Stimulated activated CD4-positive, alpha-beta T cell treated with anti-CD3 and anti-CD28 coated beads, Interleukin-2, amount 100 ng/mL, for 48 hours (primary cell): Measurements from ENCODE around the gene A4GALT.
"Not testable (repeated sequence)": the region's sequence is repeated elsewhere in the genome, so short reads cannot be mapped to it uniquely, and the experiment has no call there.

Experiments used
- DNase-seq, 2 donors: peaks; one replicate each; pipeline ENCODE4 v3.0.0-alpha.2; 2020

The A4GALT gene, protein sequence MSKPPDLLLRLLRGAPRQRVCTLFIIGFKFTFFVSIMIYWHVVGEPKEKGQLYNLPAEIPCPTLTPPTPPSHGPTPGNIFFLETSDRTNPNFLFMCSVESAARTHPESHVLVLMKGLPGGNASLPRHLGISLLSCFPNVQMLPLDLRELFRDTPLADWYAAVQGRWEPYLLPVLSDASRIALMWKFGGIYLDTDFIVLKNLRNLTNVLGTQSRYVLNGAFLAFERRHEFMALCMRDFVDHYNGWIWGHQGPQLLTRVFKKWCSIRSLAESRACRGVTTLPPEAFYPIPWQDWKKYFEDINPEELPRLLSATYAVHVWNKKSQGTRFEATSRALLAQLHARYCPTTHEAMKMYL

DNA sequence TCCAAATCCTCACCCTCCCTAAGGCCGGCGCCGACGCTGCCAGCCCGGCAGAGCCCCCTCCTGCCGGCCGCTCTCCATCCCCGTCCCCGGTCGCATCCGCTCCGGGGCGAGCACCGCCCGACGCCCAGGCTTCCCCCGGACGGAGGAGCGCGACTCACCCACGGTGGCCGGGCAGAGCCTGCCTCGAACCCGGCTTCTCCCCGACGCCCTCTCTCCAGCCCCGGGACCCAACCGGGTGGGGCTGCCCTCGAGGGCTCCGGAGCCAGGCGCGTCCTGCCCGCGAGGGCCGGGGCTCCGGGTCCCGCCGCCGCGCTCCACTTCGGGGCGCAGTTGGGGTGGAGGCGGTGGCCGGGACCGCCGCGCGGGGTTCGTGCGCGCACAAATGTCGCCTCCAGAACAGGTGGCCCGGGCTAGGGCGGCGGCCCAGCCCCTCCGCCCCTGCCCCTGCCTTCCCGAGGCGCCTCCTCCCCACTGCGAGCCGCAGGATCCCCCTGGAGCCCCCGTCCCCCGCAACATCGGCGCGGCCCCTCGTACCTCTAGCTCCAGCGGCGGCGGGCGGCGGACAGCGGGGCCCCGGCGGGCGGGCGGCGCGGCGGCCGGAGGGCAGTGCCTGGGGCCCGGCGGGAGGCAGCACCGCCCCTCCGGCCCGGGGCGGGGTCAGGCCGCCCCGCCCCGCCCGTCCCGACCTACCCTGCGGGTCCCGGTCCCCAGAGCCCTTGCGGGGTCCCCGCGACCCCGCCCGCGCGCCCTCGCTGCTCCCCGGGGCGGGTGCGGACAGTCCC is at the start of gene A4GALT:
Gene A4GALT (minus strand): TSS at position 608 of the 782 bp plus-strand sequence. CDS start 26,919 bp downstream, outside the sequence.
- no peak for DNase-seq

DNA sequence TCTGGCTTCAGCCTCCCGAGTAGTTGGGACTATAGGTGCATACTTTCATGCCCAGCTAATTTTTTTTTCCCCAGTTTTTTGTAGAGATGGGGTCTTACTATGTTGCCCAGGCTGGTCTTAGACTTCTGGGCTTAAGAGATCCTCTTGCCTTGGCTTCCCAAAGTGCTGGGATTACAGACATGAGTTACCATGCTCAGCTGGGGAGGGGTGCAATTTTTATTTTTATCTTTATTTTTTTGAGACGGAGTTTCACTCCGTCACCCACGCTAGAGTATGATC is 49.7 kb upstream of the A4GALT start:
- no peak for DNase-seq

DNA sequence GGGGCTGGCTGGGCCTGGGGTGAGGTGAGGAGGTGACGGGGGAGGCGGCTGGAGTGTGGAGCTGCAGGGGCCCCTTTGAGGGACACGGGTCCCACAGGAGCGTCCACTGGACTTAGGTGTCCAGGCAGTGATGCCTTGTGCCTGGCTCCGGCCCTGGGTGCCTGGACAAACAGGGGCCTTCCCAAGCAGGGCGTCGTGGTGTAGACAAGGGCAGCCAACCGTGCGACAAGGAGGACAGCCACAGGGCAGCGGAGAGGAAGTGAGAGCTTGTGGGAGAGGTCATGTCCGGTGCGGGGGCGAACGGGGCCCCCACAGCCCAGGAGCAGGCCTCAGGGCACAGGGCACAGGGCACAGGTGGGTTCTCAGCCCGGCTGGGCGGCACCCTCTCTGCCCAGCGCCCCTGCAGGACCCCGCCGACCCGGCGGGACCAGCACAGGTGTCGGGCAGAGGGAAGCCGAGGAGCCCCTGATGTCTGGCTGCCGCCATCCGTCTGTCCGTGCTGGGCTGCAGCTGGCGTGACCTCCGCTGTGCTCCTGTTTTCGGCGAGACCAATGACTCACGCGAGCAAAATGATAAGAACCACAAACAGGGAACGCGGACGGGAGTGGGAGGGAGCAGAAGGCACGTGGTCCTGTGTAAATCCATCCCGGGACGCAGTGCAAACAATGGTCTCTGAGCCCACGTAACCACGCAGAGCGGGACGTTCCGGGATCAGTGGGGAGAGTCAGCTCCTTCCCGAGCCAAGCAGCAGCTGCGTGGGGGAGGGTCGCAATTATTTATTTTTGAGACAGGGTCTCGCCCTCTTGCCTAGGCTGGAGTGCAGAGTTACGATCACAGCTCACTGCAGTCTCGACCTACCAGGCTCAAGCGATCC is 49.1 kb upstream of the A4GALT start:
- DNase-seq = no peak

DNA sequence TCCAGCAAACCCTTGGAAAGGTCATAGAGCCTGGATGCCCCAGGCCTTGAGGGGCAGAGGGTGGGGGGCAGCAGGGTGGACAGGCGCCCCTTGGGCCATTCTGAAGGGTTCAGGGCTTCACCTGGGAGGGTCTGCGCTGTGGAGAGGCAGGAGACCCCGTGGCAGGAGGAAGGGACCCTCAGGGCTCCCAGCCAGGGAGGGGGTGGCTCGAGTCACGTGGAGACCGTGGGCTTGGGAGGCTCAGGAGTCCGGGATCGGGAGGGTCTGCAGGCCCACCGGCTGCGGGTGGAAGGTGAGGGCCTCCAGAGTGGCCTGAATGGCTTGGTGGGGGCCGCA is 48.5 kb upstream of the A4GALT start:
- DNase-seq = no peak

DNA sequence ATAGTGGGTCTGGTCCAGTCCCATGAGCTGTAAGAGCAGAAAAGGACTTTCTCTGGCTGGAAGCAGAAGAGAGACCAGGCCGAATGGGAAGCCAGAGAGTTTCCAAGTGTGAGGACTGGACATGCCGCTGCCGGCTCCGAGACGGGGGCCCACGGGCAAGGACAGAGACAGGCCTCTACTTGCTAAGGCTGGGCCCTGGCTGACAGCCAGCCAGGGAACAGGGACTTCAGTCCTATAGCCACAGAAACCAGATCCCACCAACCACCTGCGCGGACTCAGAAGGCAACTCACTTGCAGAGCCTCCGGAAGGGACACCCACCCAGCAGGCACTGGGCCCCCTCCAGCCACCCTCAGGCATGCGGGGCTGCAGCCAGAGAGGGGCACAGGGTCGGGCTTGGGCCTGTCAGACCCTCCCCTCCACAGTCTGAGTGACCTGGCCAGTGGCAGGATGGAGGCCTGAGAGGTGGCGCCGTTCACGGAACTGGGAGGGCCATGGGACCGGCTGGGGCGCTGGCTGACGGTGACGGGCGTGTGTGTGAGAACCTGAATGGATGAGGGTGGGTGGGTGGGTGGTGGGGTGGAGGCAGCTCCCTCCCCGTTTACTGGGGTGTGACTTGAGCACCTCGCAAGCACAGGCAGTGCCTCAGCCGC is 47.8 kb upstream of the A4GALT start:
- no peak for DNase-seq

DNA sequence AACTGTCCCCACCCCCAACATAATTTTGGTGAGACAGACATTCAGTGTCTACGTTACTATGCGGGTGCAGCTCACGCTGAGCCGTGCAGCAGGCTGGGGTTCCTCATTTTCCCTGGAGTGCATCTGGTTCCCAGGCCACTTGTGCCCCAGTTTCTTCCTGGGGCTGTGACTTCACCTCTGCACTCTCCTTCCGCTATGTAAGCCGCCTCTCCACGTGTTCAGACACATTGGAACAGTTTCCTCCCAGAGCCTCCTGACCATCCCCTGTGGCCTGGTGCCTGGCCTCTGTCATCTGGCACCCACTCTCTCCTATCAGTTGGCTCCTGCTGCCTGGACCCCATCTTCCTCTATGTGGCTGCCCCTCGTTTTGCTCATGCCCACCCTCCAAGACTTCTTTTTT is 46.2 kb upstream of the A4GALT start:
- no peak for DNase-seq

DNA sequence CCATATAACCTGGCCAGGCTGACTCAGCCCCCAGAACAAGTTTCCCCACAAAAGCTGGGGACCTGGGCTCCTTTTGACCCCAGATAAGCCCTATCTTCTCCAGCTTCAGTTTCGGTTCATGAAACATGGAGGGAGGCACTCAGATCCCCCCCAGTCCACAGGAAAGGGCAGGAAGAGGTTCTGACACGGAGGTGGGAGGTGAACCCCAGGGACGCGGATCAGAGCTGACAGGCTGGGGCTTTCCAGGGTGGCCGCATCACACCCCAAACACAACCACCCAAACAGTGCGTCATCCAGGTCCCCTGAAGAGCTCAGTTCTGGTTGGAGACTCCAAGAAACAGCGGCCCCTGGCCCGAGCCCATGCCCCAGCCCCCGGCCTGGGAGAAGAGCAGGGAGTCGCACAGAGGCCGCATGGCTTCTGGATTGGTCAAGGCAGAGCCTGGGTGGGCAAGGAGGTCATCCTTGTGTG is 44.3 kb upstream of the A4GALT start:
- no peak for DNase-seq

DNA sequence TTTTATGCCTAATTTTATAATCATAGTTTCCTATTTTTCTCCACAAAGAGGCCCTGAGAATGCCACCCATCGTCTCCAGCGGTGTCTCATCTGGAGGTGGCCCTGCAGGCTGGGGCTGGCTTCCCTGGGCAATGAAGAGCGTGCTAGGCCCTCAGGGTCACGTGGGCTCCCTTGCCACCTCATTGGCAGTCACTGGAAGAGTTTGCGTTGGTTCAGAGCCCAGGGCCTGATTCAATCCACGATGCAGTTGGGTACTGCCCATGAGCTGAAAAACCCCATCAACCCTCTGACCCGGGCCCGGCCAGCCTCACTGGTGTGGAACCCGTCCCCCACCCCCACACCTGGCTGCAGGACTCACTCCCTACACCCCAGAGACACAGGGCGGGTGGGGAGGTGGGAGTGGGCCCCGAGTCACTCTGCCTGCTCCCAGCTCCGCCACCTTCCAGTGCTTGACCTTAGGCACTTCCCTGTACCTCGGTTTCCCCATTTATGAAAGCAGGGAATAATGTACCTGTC is 43.4 kb upstream of the A4GALT start:
- DNase-seq = no peak

DNA sequence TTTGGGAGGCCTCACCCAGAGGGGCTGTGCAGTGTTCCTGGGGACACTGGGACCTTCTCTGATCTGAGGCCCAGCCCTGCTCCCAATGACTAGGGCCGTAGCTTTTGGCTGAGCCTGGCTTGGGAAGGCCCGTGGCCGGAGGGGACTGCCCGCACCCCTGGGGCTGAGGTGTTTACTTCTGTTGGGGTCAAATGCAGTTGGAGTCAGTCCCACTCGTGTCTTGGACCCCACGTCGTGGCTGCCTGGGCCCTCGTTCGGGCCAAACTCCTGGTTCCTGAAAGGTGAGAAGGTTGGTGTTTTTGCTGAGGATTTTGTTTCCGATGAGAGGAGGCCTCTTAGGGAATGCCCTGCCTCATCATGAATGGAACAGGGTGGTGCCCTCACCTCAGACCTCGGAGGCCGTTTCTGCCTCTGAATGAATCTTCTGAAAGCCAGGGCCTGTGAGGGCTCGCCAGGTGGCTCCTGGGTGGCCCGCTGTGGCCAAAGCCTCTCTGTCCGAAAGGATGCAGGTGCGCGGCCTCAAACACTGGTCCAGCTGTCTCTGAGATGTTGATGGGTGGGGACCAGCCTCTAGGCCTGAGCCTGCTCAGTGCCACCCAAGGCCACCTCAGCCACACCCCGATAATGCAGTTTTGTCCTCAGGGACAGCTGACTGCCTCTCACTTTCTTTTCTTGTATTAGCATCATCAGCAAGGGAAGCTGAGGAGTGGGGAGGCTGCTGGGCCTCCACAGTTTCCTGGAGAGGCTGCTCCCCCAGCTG is 40.3 kb upstream of the A4GALT start:
- DNase-seq = no peak

DNA sequence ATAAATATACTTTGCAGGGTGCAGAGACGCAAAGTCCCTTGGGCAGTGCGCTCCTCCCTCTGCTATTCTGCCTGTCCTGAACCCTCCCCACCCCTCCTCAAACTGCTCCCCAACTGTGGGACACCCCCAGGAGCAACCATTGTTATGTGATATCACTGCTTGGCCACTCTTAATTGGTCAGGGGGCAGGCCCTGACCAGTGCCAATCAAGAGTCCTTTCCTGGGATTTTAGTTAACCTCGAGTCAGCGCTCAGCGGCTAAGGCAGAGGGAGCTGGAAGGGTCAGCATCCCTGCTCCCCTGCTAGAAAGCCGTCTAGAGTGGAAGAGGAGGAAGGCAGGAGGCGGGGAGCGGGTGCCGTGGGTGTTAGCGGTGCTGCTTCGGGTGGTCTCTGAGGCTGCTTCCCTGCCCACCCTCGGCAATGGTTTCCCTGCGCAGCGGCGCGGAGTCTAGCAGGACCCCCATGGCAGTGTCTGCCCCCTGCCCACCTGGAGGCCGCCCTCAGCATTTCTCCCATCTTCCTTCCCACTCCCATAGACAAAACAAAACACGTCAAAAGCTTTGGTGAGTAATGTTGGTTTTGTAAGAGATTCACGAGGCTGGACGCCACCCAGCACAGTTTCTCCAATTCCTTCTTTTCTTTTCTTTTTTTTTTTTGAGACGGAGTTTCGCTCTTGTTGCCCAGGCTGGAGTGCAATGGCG is 38.4 kb upstream of the A4GALT start:
- DNase-seq = no peak

DNA sequence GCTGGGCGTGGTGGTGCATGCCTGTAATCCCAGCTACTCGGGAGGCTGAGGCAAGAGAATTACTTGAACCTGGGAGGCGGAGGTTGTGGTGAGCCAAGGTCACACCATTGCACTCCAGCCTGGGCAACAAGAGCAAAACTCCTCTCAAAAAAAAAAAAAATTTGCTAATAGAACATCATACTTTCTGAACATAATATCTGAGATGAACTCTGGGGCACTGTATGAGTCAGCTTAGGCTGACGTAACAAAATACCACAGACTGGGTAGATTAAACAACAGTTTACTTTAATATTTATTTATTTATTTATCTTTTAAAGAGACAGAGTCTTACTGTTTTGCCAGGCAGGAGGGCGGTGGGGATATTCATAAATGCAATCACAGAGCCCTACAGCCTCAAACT is 34.9 kb upstream of the A4GALT start:
- DNase-seq = not testable (repeated sequence)

DNA sequence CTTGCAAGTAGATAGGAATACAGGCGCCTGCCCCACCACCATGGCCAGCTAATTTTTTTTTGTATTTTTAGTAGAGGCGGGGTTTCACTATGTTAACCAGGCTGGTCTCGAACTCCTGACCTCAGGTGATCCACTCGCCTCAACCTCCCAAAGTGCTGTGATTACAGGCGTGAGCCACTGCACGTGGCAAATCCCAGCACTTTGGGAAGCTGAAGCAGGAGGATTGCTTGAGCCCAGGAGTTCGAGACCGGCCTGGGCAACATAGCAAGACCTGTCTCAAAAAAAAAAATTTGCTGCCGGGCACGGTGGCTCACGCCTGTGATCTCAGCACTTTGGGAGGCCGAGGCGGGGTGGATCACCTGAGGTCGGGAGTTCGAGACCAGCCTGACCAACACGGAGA is 34.5 kb upstream of the A4GALT start:
- not testable (repeated sequence) for DNase-seq

DNA sequence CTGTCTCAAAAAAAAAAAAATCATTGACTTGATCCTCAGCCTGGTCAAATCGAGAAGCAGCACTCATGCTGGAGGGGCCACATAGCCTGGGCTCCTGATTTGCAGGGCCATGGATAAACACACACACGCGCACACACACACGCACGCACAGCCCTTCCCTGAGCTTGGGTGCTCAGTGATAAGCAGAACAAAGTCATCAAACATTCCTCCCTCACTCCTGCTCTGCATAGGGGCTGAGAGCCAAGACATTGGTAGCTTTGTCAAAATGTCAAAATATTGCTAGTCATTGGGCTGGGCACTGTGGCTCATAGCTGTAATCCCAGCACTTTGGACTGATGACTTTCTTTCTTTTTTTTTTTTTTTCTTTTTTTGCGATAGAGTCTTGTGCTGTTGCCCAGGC is 34.0 kb upstream of the A4GALT start:
- no peak for DNase-seq

DNA sequence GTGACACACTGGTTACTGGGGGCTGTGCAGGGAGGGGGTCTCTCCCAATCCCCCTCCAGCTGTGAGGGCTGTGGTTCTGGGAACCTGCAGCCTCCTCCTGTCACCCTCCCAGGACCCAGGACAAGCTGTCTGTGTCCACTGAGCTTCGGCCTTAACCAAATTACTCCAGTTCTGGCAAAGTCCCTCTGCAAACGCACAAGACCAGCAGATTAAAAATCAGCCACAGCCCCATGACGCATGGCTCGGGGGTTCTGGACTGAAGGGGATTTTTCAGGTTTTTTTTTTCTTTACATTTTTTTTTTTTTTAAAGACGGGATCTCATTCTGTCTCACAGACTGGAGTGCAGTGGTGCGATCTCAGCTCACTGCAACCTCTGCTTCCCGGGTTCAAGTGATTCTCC is 32.2 kb upstream of the A4GALT start:
- no peak for DNase-seq

DNA sequence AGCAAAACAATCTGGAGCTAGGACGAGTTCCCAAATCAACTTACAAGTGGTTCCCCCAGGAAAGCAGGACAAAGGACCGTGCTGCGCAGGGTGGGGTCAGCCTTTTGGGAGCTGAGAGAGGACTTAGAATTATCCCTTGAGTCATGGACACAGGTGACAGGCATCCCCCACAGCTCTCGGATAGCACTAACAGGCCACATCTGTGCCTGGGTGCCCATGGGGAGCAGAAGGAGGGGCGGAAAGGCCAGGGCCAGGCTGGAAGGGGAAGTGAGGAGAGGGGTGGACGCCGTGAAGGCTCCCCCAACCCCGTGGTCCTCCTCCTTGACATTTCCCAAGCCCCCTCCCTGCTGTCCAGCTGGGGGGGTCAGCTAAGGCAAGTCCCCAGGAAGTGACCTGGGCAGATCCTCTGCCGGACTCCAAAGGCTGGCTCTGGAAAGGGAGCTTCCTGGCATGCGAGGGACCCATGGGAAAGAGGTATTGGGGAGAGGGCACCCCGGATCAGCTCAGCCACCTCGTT is 31.6 kb upstream of the A4GALT start:
- DNase-seq = no peak

DNA sequence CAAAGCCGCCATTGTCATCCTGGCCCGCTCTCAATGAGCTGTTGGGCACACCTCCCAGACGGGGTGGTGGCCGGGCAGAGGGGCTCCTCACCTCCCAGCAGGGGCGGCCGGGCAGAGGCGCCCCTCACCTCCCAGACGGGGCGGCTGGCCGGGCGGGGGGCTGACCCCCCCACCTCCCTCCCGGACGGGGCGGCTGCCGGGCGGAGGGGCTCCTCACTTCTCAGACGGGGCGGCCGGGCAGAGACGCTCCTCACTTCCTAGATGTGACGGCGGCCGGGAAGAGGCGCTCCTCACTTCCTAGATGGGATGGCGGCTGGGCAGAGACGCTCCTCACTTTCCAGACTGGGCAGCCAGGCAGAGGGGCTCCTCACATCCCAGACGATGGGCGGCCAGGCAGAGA is 29.8 kb upstream of the A4GALT start:
- not testable (repeated sequence) for DNase-seq

DNA sequence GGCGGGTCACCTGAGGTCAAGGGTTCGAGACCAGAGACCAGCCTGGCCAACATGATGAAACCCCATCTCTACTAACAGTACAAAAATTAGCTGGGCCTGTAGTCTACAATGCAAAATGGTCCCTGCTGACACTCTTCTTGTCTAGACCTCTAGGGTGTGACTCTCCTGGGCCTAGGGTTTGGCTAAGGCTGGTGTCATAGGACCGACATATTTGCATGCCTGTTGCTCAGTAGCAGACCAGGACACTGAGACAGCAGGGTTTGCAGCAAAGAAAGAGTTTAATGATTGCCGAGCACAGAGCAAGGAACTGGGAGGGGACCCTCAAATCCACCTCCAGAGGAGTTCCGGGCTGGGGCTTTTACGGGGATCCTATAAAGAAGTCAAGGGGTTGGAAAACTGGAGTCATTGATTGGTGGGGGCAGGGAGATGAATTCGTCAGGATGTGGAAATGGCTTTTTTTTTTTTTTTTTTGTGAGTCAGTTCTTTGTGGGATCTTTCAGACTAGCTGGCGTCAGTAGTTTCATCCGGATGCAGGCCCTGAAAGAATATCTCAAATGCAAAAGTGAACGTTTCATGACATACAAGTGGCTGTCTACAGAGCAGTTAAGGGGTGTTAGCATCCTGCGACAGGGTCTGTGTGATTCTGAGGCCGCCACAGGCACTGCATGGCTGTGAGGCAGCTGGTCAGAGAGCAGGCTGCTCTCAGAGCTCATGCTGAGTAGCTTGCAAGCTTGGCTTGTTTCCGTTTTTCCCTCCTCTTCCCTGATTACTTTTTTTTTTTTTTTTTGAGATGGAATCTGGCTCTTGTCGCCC is 27.2 kb upstream of the A4GALT start:
- no peak for DNase-seq

DNA sequence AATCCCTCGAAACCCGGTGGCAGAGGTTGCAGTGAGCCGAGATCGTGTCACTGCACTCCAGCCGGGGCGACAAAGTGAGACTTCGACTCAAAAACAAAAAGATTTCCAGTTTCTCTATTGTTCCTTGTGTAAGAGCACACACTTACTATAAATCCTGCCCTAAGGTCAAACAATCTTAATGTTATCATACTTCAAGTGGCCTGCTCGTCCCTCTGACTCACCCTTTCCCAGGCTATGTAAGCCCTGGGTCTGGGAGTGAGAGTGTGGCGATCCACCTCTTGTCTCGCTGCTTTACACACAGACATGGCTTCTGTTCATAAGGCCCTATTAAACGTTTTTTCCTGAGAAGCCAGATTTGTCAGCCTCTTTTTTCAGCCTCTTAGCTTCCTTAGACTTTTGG is 24.4 kb upstream of the A4GALT start:
- no peak for DNase-seq

DNA sequence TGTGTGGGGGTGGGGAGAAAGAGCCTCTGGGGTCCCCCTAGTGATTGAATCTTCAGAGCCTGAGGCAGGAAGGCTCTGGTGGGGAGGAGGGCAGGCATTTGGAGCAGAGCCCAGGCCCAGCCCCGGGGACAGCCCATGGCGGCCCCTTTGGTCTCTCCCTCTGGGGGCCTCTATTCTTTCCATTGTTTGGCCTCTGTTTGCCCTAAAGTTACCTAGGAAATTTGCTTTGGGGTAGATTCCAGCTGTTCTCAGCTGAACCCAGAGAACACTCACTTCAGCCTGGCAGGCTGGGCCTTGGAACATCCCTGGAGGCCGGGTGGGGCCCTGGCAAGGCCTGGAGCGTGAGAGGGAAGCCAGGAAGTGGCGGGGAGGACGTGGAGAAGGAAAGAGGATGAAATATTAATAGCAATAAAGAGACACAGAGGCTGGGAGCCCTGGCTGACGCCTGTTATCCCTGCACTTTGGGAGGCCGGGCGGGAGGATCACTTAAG is 22.9 kb upstream of the A4GALT start:
- DNase-seq = no peak

DNA sequence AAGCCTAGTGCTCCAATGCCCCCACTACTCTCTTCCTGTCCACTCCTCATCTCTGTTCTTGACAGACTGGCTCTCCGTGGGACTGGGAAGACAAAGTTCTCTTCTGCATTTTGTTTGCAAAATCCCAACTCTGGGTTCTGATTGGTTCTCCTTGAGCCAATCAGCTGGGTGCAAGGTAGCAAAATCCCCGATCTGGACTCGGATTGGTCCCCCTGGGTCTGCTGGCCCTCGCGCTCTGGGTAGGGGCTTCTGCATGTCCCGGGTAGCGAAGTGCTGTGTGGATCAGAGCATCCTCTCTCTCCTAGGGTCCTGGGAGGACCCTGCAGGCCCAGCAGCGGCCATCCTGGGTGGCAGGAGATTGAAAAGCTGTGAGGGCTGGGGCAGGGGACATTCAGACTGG is 22.3 kb upstream of the A4GALT start:
- no peak for DNase-seq
